Measurements from ENCODE around the gene CELF4.

The CELF4 gene

GRCh38 chr18:37486848-37487247 lies 78.8 kb downstream of the CELF4 start:
- TF ChIP-seq, protein P1, sequence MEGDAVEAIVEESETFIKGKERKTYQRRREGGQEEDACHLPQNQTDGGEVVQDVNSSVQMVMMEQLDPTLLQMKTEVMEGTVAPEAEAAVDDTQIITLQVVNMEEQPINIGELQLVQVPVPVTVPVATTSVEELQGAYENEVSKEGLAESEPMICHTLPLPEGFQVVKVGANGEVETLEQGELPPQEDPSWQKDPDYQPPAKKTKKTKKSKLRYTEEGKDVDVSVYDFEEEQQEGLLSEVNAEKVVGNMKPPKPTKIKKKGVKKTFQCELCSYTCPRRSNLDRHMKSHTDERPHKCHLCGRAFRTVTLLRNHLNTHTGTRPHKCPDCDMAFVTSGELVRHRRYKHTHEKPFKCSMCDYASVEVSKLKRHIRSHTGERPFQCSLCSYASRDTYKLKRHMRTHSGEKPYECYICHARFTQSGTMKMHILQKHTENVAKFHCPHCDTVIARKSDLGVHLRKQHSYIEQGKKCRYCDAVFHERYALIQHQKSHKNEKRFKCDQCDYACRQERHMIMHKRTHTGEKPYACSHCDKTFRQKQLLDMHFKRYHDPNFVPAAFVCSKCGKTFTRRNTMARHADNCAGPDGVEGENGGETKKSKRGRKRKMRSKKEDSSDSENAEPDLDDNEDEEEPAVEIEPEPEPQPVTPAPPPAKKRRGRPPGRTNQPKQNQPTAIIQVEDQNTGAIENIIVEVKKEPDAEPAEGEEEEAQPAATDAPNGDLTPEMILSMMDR (conservative IDR thresholded peaks at IDR 0.05): no peak
- TF ChIP-seq ZFX (IDR thresholded peaks at IDR 0.05): no peak
- H3K27ac ChIP-seq: no peak overlapping the region

DNA sequence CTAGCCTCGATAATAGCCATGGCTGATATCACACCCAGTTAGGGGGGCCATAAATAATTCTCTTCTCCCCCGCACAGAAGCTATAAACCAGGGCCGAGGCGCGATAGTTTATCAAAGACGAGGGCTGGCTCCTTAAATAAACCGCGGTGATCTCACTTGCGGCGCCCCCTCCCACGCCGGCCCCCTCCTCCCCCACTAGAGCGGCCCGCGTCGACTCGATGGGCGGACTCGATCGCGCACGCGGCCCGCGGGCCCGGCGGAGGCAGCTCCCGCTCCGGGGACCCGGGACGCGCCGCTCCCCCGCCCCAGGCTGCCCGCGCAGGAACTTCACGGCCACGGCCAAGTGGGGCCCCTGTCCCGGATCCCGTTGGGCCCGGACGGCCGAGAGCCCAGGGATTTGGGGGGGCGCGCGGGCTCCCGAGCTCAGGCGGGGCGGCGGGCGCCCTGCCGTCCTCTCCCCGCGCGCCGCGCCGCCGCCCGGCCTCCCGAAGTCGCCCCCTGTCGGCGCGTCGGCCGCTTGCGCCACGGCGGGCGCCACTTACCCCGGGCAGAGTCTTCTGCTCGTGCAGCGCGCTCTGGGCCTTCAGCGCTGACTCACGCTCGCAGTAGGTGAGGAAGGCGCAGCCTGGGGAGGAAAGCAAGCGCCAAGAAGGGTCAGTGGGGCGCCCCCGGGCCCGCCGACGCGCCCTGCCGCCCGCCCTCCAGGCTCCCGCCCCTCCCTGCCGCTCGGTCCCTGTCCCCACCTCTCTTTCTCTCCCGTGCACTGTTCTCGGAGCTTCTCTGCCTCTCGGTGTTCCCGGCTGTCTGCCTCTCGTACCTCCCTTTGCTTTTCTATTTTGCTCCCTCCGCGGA lies 80.4 kb downstream of the CELF4 start:
- no peak overlapping the region for H3K27ac ChIP-seq
- TF ChIP-seq, protein P1 (conservative IDR thresholded peaks at IDR 0.05): peak; percentile 58
- TF ChIP-seq ZFX (IDR thresholded peaks at IDR 0.05): no peak

GRCh38 chr18:37483984-37484819 lies 81.4 kb downstream of the CELF4 start:
- no peak overlapping the region for H3K27ac ChIP-seq
- TF ChIP-seq, protein P1 (conservative IDR thresholded peaks at IDR 0.05): no peak
- no peak for TF ChIP-seq ZFX (IDR thresholded peaks at IDR 0.05)

DNA sequence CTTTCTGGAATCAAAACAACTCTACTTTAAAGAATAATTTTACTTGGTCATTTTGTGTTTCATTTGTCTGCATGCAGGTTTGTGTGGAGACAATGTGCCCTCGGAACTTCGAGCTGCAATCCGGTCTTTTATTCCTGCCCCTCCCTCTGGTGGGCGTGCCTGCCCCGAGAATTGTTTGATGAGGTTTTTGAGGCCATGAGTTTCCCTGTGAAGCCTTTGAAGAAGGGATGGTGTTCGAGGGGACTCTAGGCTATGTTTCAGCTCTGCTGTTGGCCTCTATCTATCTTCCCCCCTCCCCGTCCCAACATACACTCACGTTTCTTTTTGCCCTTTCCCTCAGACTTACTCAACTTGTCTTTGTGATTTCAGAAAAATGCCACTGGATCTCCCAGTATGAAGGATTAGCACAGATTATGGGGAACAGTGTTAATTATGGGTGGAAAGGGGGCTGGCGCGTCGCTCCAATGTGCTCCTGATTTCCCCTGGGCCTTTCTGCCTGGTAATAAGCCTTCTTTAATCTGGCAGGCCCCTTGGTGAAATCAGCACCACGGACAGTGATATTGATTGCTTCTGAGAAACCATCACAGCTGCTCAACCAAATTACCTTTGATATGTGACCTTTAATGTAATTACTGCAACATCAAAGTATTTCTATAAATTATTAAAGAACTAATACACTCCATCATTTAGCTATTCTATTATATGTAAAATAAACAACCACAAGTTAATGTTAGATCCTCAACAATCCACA lies 82.2 kb downstream of the CELF4 start:
- no peak for TF ChIP-seq ZFX (IDR thresholded peaks at IDR 0.05)
- TF ChIP-seq, protein P1 (conservative IDR thresholded peaks at IDR 0.05): no peak
- no peak overlapping the region for H3K27ac ChIP-seq

GRCh38 chr18:37482433-37482832 lies 83.2 kb downstream of the CELF4 start:
- no peak overlapping the region for H3K27ac ChIP-seq
- no peak for TF ChIP-seq ZFX (IDR thresholded peaks at IDR 0.05)
- TF ChIP-seq, protein P1 (conservative IDR thresholded peaks at IDR 0.05): no peak

- no peak for TF ChIP-seq ZFX (IDR thresholded peaks at IDR 0.05)
- TF ChIP-seq, protein P1 (conservative IDR thresholded peaks at IDR 0.05): no peak
- H3K27ac ChIP-seq: no peak overlapping the region
These were observed 83.6 kb downstream of the CELF4 start for GRCh38 chr18:37482002-37482401.

All from C4-2B (cell line).